SW480 (cell line): ENCODE measurements around the gene ITGB1BP1.
A peak's percentile ranks its signal among the peaks of the same experiment; 100 is the strongest.
"Not testable (repeated sequence)": the region's sequence is repeated elsewhere in the genome, so short reads cannot be mapped to it uniquely, and the experiment has no call there.

Experiments
- DNase-seq: peaks from one replicate; pipeline ENCODE4 v3.0.0-alpha.2; 2016; ENCODE audit warnings: low spot score

Gene ITGB1BP1

GRCh38 chr2:9400268-9401058 lies 22.9 kb downstream of the ITGB1BP1 start:
- no peak for DNase-seq

DNA sequence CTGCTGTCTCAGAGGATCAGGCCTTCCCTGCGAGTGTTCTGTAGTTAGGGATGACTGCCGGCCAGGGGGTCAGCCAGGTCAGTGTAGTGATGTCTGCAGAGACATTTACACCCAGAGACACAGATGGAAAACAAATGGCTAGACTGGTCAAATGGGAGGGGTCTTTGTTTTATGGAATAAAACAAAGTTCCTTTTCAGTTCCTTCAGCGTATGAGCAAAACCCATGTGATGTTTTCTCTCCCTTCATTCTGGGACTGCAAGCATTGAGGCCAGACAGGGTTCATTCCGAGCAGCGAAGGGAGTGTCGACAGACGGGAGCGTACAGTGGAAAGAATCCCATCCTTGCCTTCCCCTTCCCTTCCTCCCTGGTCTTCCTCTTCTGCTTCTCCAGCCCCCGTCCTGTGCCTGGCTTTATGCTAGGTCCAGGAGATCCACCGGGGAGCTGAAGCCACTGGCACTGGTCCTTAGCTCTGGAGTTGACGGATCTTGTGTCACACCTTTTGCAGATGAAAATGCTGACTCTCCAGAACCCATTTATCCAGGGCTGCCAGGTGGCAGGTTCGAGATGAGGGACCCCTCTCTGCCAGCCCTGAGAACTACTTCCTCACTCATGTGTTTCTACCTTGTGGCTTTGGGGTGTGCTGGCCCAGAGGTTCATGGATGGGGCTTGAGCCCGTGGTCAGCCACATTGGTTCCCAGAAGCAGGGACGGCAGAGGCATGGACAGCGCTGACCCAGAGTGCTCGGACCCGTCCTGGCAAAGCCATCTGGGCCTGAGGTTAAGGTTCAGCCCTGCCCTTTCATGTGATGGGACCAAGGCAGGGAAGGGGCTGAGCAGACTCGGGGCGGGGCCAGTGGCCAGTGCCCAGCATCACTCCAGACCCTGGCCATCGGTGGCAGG lies 24.2 kb downstream of the ITGB1BP1 start:
- no peak for DNase-seq

- not testable (repeated sequence) for DNase-seq
These were observed 25.1 kb downstream of the ITGB1BP1 start for GRCh38 chr2:9398251-9398650.

DNA sequence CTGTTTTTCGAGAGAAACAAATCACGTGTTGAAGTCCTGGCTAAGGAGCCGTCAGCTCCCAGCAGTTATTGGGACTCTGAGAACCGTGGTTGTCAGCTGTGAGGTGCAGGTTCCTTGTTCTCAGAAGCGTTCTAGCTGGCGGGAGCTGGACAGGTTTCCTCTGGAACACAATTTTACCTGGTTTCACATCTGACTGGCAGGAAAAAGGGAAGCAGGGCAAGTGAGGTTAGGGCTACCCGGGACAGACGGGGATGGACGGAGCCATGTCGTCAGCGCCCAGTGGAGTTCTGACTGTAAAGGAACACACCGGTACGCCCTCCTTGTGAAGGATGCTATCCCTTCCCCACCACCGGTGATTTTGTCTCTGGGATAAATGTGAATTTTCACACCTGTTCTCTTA lies 26.1 kb downstream of the ITGB1BP1 start:
- DNase-seq: no peak

GRCh38 chr2:9394816-9395215 lies 28.5 kb downstream of the ITGB1BP1 start:
- DNase-seq: no peak

- no peak for DNase-seq
These were observed 30.2 kb downstream of the ITGB1BP1 start for GRCh38 chr2:9392898-9393765.

- DNase-seq: no peak
These were observed 31.2 kb downstream of the ITGB1BP1 start for GRCh38 chr2:9391961-9392720.

GRCh38 chr2:9390991-9391390 lies 32.3 kb downstream of the ITGB1BP1 start:
- DNase-seq: no peak

DNA sequence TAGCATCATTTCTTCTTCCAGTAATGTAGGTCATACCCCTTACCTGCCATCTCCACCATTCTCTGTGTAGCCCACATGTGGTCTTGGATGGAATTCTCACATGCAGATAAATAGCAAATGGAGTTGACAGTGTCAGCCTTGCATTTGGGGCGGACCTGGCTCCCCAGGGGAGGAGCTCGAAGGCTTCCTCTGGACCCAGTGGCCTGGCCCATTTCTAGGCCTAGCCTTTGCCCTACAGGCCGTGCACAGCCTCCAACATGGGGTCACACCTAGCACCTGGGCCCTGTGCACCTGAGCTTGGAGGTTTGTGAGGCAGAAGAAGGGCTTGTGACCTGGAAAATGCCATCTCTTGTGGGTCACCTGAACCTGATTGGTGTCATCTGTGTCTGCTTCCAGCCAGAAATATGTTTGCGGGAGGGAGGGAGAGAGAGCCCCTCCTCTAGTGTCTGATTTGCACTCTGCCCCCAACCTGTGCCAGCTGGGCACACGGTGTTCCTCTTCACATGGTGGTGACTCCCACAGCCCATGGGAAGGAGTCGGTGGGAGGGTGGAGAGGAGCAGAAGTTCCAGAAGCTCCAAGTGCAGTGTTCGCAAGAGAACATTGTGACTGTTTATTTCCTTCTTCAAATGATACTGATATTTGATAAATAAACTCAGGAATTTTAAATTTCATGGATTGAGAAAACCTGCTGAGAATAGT lies 33.0 kb downstream of the ITGB1BP1 start:
- no peak for DNase-seq

- no peak for DNase-seq
These were observed 34.1 kb downstream of the ITGB1BP1 start for GRCh38 chr2:9388950-9389911.

DNA sequence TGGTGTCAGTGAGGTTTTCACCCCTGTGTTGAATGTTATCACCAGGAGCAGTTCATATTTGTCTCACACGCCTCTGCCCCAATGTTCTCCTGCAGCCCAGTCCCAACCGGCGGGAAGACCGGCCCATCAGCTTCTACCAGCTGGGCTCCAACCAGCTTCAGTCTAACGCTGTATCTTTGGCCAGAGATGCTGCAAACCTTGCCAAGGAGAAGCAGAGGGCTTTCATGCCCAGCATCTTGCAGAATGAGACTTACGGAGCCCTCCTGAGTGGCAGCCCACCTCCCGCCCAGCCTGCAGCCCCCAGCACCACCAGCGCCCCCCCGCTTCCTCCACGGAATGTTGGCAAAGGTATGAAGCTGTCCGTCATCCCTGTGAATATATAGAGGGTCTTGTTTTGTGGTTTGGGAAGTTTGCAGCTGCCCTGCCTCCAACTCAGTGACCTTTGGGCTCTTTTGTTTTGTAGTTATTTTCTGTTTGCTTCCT lies 35.1 kb downstream of the ITGB1BP1 start:
- DNase-seq: no peak

GRCh38 chr2:9385841-9386240 lies 37.5 kb downstream of the ITGB1BP1 start:
- DNase-seq: no peak

GRCh38 chr2:9384521-9384920 lies 38.8 kb downstream of the ITGB1BP1 start:
- no peak for DNase-seq

DNA sequence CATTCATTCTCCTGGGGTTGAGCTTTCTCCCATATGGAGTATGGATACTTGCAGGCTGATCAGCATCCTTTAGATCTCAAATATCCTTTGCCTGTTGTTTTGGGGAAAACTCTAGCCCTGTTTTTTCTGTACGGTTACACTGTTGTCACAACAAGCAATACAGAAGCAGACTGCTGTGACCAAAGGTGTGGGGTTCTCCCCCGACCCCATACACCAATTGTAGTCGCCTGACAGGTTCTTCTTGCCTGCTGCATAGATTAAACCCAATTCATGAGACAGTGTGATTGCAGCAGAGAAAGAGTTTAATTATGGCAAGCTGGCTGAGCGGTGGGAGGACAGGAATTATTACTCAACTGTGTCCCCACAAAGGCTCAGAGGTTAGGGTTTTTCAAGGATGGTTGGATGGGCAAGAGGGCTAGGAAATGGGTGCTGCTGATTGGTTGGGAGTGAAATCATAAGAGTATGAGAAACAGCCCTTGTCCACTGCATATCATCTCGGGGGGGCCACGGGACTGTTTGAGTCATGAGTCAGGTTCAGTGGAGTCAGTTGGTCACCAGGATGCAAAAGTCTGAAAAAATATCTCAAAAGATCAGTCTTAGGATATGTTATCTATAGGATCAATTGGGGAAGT lies 40.6 kb downstream of the ITGB1BP1 start:
- no peak for DNase-seq

- DNase-seq: no peak
These were observed 42.4 kb downstream of the ITGB1BP1 start for GRCh38 chr2:9380702-9381628.

GRCh38 chr2:9379391-9379755 lies 44.0 kb downstream of the ITGB1BP1 start:
- no peak for DNase-seq

DNA sequence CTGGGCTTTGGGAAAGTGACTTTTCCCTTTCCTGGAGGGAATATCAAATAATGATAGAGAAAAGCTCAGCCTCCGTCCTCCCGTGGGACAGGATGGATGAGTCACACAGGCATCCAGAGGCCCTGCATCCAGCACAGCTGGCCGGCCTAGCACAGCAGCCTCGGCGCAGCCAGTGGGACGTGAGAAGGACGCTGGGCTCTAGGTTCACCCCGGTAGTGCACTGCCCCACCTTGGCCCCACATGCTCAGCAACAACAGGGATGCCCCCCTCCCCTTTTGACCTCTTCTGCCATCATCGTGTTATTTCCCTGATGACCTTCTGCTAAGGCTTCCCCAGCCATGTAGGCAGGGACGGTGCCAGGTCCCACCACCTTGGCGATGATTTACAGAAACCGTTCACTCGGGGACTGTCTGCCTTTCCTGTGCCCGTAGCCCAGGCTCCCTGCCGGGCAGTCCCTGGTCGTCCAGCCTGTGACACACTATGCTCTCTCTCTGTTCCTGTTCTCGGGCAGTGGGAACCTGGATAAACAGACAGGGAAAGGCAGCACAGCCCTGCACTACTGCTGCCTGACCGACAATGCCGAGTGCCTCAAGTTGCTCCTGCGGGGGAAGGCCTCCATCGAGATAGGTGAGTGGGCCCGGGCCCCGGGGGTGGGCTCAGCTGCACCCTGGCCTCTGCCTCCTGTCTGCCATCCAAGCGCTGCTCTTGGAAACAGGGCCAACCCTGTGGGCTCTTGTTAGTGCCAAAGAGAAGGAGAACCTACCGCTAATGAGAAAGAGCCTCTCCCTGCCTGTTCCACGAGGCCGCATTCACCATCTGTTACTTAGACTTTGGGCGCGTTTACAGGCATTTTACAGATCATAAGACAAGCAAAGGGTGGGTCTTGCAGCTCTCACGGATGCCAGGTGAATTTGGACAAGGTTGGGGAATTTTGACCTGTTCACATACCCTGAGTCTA lies 44.6 kb downstream of the ITGB1BP1 start:
- peak; percentile 21 for DNase-seq
